Stimulated activated CD8-positive, alpha-beta memory T cell treated with anti-CD3 and anti-CD28 coated beads, Interleukin-2, amount 100 ng/mL, for 48 hours (primary cell): Measurements from ENCODE around the gene CDKN1C.

Experiments
- DNase-seq, 2 donors: peaks; one replicate each; pipeline ENCODE4 v3.0.0-alpha.2; 2020; ENCODE audit warnings: low read depth in 2 of 2

The CDKN1C gene

DNA sequence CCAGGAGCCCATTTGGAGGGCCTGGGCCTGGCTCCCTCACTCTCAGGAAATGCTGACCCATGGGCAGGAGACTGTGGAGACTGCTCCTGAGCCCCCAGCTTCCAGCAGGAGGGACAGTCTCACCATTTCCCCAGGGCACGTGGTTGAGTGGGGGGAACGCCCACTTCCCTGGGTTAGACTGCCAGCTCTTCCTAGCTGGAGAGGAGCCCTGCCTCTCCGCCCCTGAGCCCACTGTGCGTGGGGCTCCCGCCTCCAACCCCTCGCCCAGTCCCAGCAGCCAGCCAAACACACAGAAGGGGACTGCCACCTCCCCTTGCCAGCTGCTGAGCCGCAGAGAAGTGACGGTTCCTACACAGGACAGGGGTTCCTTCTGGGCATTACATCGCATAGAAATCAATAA lies 37.1 kb downstream of the CDKN1C start:
- no peak for DNase-seq

DNA sequence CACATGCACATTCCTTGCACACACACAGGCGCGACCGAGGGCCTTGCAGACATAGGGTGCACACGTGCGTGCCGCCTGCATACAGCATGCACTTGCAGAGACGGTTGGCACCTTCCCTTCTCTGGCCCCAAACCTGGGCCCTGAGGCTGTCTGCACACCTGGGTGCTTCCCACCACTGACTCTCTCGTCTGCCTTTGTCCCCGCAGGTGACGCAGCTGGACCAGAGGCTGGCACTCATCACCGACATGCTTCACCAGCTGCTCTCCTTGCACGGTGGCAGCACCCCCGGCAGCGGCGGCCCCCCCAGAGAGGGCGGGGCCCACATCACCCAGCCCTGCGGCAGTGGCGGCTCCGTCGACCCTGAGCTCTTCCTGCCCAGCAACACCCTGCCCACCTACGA lies 38.0 kb downstream of the CDKN1C start:
- DNase-seq = no peak

DNA sequence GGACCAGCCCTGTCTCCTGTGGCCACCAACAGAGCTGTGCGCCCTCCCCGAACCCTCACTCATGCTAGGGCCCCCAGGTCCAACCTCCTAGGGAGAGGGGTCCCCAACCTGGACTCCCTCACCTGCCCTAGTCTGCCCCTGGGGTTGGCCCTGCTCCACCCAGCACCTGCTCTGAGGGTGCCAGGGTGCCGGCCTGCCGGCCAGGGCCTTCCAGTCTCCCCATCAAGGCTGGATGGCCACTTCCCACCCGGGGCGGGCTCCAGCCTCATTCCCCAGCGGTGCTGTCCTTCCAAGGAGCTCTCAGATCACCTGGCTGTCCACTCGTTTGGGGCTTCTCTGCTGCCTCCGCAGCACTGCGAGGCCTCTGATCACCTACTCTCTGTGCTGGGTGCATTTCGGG lies 39.1 kb downstream of the CDKN1C start:
- DNase-seq = no peak

DNA sequence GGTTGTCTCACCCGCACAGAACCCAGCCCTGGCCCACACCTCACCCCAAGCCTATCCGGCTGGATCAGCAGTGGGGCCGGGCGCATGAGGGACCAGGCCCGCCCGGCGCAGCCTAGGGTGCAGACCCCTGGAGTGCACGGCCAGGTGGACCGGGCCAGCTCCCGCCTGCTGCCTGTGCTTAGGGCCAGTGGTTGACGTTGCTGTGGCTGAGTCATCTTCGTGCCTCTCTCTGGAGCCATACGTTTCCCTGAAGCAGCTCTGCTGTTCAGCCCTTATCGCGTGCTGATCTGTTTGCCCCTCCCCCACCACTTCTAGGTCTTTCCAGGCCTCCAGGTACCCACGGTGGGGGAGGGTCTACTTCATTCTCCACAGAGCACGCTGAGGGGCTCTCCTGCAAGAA lies 39.5 kb downstream of the CDKN1C start:
- no peak for DNase-seq

DNA sequence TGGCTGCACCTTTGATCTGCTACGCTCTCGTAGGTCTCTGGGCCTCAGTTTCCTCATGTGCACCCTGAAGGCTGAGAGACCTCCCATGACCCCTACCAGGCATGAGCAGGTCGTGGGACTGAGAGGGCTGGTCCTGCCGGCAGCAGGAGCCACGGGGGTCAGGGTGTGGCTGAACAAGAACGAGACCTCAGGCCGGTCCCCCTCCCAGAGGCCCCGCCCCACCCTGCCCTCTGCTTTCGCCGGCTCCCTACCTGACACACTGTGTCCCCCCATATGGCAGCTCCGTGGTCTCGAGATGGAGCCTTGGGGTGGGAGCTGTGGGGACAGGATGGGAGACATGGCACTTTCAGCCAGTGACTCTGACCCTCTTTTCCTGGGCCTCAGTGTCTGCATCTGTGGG lies 40.6 kb downstream of the CDKN1C start:
- DNase-seq = no peak

DNA sequence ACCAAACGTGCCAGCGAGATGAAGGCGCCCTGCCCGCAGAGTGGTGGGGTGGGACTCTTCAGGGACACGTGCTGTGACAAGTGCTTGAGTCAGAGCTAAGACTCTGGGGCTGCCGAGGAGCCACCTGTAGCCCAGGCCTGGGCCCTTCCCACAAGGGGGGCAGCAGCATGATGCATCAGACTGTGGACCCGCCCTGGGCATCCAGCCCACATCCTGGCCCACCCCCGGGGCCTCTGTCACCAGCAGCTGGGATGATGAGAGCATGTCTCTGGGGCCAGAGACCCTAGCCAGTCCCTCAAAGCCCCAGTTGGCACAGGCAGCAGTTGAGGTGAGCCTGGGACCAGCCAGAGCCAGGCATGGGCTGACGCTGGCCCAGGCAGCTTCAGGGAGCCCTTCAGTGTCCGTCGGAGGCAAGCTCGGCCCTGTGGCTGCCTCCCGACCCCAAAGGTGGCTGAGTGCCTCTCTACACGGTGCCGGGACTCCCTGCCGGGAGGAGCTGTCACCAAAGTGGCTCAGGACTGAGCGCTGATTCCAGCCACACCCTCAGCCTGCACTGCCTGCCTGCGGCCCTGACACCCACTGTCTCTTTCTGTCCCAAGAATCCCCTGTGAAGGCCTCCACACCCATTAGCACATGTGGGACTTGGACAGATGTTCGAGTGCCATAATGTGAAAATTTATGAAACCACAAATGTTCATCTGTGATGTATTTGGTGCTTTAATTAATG lies 41.3 kb downstream of the CDKN1C start:
- DNase-seq = no peak

DNA sequence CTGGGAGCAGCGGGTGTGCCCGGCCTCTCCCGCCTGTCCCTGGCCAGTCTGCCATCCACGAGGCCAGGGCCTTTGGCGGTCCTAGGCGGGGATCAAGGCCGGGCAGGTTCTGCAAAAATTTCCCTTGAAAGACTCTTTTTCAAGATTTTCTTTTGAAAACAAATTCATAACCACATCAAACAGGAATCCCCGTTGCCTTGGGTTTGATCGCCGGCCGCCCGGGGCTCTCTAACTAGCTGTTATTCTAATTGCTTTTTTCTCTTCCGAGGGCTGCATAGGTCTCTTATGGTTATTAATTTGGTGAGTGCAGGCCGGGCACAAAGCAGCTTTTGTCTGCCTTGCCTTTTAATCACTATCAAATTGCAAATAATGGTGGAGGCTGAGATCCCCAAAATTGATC lies 42.0 kb downstream of the CDKN1C start:
- no peak for DNase-seq

DNA sequence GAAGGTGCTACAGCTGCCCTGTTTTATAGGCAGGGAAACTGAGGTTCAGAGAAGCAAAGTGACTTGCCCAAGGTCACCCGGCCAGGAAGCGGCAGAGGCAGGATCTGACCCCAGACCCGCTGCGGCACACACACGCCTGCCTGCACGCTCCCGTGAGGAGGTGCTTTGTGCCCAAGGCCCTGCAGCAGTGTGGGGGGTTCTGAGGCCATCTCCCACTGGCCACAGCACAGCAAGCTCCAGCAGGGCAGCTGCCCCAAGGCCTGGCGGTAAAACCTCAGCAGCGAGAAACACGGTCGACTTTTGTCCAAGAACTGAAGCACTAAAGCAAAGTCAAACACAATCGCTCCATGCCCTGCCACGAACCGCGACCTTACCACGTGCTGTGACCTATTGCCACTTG lies 42.7 kb downstream of the CDKN1C start:
- DNase-seq = no peak

DNA sequence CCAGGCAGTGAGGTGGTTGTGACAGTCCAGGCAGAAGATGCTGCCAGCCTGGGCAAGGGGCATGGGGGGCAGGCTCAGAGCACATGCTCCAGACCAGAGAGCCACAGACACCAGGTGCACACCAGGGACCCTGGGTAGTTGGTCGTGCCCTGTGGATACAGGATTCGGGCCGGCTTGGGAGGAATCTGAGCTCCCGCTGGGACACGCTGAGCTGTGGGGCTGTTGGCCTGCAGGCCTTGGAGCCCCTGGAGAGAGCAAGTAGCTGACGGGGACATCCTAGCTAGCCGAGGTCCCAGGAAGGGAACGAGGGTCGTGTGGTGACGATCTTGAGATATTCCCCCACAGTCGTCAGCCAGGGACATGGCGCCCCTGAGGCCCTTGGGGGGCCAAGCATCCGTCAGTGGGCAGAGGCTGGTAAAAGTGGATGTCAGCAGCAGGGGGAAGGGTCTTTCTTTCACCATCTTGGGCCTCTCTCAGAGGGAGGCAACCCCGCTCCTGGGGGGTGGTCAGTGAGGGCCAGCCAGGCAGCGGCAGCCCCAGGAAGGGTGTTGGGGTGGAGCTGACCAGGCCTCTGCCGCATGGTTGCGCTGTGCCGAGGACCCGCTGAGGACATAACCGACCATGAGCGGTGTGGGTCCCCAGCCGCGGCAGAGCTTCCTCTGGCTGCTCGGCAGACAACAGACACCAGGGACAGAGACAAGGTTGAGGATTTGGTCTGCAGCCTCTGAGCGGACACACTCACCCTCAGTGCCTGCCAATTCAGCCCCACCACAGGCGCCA lies 44.0 kb downstream of the CDKN1C start:
- DNase-seq = no peak

DNA sequence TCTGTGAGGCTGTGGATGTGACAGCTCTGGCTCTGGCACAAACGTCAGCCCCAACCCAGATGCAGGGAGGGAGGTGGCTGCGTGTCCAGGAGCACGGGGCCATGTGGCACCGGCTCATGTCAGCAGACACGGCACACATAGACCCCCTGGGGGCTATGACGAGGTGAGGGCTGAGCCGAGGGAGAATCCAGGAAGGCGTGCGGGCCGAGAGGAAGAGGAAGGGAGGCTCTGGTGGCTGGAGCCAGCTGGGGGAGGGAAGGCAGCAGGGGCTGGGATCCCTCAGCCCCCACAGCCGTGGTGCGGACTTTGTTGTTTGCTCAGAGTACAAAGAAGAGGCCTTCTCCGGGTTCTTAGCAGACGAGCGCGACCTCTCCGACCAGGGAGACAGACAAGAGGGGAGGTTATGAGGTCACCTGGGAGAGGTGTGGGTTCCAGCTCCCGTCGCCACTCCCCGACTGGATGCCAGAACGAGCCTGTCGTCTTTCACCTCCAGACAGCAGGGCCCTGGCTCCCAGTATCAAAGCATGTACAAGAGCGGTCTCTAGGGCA lies 46.1 kb downstream of the CDKN1C start:
- DNase-seq = no peak

DNA sequence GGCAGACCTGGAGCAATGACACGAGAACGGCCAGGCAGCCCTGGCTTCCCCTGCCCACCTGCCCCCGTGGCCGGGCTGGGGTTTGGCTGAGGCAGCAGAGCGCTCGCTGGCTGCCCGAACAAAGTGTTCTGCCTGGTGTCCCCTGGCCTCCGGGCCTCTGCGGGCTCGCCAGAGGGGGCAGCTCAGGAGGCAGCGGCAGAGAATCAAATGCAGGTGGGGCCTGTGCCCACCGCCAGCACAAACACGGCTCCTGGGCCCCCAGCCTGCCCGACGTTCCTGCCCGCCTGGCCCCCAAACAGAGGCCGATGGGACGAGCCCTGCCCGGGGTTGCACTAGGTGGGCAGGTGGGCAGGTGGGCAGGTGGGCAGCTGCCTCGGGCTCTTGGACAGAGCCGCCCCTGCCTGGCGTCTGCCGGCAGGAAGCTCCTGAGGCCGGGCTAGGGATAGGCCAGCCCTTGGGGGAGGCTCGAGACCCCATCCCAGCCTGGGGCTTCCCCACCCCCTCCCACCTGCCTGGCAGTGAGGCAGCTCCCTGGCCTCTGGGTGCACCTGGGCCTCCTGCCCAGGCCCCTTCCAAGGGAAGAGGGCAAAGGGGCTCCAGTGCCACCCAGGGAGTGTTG lies 46.8 kb downstream of the CDKN1C start:
- DNase-seq = no peak

DNA sequence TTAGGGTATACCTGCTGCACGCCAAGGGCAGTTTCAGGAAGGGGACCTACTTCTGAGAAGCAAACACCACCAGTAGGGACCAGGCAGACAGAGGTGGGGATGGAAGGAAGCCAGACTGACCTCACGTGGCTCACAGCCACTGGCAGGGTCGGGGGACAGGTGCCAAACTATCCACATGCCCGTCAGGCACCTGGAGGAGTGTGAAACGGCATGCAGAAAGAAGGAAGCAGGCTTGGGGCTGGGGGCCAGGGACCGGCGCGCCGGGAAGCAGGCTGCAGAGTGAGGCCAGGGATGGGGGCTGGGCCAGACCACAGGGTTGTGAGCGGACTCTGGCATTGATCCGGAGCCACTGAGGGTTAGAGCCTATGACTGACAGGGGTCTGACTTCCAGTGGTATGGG lies 47.5 kb downstream of the CDKN1C start:
- DNase-seq = no peak

DNA sequence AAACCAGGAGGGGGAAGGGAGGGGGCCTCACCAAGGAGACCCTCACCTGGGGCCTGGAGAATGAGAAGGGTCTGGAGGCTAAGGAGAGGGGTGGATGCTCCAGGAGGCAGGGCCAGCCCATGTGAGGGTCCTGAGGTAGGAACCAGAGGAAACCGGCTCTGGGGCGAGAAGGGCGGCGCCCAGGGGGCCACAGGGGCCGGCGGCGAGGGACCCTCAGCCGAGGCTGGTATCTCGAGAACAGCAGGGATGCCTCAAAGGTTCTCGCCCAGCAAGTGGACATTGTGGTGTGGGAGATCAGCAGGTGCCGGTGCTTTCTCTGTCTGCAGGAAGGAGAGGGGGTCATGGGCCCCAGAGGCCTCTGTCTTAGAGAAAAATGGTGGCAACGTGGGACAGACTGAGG lies 47.9 kb downstream of the CDKN1C start:
- DNase-seq = no peak

DNA sequence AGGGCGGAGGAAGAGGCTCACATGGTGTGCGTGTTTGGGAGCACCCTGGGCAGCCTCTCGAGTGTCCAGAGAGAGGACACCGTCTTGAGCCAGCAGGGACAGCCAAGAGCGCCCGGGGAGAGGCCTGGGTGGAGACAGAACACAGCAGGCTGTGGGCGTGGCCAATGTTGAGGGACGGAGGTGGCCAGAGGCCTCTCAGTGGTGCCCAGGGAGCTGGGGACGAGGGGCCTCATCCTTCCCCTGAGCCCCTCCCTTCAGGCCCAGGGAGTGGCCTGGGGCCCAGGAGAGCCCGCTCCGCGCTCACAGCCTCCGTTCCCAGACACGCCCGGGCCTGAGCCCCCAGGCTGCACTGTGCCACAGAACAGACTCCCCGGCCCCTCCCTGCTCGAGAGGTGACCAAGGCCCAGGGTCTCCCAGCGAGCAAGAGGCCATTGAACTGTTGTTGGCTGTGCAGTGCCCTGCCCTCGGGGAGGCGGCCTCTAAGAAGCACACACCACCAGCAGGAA lies 48.4 kb downstream of the CDKN1C start:
- no peak for DNase-seq

DNA sequence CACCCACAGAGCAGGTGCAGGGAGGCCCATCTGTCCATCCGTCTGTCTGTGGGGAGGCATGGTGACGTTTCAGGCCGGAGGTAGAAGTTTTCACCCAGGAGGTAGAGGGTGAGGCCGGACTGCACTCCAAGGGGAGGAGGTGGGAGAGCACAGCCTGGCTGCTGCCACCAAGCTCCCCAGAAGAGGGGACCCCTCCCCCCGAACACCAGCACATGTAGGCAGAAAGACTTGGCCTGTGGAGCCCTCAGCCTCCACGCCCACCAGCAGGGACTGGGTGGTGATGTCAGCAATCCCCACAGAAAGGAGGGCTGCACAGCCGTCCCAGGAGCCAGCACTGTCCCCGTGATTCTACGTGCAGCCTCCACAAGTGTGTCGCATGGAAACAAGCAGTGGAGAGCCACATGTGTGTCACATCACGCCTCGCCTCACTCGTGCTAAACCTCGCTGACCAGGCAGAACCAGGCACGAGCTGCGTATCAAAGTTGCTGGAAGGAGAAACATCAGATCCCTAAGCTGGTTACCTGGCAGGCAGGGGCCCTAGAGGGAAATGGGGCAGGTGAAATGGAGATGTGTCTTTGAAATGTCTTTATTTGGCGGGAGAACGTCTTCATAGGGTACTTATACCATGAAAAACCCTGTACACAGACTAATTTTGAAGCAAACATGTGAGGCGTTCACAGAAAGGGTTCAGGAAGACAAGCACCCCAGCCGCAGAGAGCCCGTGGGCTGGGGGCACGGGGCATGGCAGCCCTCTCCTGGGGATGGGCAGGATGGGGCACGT lies 49.1 kb downstream of the CDKN1C start:
- DNase-seq = no peak

DNA sequence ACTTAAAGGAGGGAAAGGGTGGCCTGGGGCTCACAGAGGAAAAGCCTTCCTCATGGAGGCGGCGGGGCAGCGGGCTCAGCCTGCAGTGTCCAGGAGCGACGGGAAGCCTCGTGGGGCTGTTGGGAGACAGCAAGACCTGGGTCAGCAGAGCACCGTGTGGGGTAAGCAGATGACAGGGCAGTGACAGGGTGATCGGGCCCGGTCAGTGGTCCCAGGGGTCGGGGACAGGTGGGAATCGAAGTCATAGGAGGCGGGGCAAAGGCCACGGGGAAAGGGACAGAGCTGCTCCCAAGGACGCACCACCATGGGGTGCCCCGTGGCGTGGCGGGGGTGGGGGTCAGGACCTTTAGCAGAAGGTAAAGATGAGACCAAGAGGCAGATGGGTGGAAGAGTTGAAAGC lies 49.8 kb downstream of the CDKN1C start:
- no peak for DNase-seq

DNA sequence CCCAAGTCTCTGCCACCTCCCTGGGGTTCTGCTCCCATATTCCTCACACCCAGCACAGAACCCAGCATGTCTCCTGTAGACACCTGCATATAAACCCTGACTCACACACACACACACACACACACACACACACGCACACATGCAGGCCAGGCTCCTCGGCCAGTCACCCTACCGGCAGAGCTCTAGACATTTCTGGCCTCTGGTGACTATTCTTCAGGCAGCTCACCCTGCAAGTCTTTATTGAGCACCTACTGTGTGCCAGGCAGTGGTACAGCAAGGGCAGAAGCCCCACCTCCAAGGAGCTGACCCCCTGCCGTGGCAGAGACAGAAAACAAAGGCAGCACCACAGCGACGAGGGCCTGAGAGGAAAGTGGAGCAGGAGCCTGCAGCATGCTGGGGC lies 50.3 kb downstream of the CDKN1C start:
- no peak for DNase-seq

DNA sequence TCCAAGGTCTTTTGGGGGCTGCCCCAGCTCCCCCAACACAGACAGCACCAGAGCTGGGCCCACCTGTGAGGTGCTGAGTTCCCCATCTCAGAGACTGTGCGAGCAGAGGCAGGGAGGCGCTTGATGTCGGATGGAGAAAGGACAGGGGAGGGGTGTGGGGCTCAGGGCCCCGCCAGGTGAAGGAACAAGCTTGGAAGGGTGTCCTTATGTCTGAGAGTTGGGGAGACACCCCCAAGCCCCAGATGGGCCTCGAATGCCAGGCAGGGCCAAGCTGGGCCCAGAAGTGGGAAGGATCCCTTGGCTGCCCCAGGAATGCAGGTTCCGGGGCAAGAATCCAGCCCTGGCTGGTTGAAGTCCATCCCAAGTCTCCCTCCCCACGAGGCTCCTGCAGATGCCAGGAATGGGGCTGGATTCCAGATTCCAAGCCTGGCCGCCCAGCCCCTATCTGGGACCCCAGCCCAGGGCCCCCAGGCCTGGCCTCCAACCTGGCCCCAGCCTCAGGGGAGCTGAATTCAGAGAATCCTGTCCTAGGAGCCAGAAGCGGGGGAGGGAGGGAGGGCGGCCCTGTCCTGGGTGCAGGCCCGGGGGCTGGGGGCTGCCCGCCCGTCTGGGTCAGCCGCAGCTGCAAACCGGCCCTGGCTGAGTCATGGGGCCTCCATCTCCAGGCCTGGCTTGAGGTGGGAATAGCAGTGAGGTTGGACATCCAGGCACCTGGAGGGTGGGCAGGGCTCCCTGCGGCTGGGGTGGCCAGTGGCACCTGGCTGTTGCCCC lies 50.9 kb downstream of the CDKN1C start:
- DNase-seq = no peak

DNA sequence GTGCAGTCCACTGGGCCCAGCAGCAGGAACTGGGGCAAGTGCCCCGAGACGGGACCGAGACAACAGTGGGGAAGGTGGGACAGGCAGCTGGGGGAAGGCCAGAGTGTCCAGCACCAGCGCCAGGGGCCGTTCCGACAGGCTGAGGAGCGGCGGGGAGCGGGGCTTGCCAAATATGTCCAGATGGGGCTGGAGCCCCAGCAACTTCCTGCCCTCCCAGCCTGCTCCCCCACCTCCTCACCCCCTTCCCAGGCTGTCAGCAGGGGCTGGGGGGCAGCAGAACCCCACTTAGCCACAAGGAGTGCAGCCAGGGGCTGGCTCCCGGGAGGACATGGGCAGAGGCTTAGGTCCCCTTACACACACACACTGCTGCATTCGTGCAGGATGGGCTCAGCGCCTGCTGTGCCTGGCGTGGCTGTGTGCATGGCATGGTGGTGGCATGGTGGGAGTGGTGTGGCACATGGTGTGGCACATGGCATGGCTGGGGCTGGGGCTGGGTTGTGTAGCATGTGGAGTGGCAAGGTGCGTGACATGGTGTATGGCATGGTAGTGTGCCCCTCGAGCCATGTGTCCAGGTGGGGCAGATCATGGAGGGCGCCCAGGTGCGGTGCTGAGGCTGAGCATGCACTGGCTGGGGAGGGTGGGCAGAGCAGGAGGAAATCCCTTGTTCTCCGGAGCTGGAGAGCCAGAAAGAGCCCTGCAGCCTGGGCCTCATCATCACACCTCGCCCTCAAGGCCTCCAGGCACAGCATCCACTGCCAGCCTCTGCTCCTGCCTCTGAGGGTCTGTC lies 51.7 kb downstream of the CDKN1C start:
- no peak for DNase-seq
